Activated CD4-positive, alpha-beta T cell treated with anti-CD3 and anti-CD28 coated beads, Interleukin-2, amount 50 U/mL, for 48 hours (primary cell): Measurements from ENCODE around the gene GDF7.

ENCODE experiments used
- DNase-seq, 2 experiments: peaks; one replicate each; pipeline ENCODE4 v3.0.0-alpha.2; 2020

GDF7 gene

GRCh38 chr2:20666304-20667150 is at the start of gene GDF7:
GDF7 (plus strand) TSS chr2:20667144; CDS start chr2:20667240, 96 bp downstream.
- DNase-seq, result no peak

GRCh38 chr2:20617892-20618467 is 49.0 kb upstream of the GDF7 start:
- DNase-seq, result no peak

GRCh38 chr2:20618468-20618885 is 48.5 kb upstream of the GDF7 start:
- DNase-seq, result no peak

GRCh38 chr2:20618886-20619521 is 47.9 kb upstream of the GDF7 start:
- no peak for DNase-seq

GRCh38 chr2:20619624-20620024 is 47.3 kb upstream of the GDF7 start:
- DNase-seq, result no peak

- no peak for DNase-seq
These were observed 46.7 kb upstream of the GDF7 start for GRCh38 chr2:20620271-20620681.

- no peak for DNase-seq
These were observed 46.1 kb upstream of the GDF7 start for GRCh38 chr2:20620696-20621365.

GRCh38 chr2:20621366-20622295 is 45.3 kb upstream of the GDF7 start:
- no peak for DNase-seq

- DNase-seq, result no peak
These were observed 44.7 kb upstream of the GDF7 start for GRCh38 chr2:20622296-20622686.

- no peak for DNase-seq
These were observed 44.2 kb upstream of the GDF7 start for GRCh38 chr2:20622731-20623130.

- no peak for DNase-seq
These were observed 43.7 kb upstream of the GDF7 start for GRCh38 chr2:20623241-20623640.

GRCh38 chr2:20623741-20624155 is 43.2 kb upstream of the GDF7 start:
- no peak for DNase-seq

GRCh38 chr2:20624156-20624883 is 42.6 kb upstream of the GDF7 start:
- no peak for DNase-seq

- no peak for DNase-seq
These were observed 42.0 kb upstream of the GDF7 start for GRCh38 chr2:20624884-20625485.

- no peak for DNase-seq
These were observed 41.2 kb upstream of the GDF7 start for GRCh38 chr2:20625491-20626391.

GRCh38 chr2:20626392-20626697 is 40.6 kb upstream of the GDF7 start:
- no peak for DNase-seq

GRCh38 chr2:20626698-20627513 is 40.0 kb upstream of the GDF7 start:
- DNase-seq, result no peak

- no peak for DNase-seq
These were observed 39.1 kb upstream of the GDF7 start for GRCh38 chr2:20627712-20628380.

GRCh38 chr2:20629181-20629580 is 37.8 kb upstream of the GDF7 start:
- no peak for DNase-seq
